ENCODE measurements around the gene GTF2F2.
"Not testable (repeated sequence)": the region's sequence is repeated elsewhere in the genome, so short reads cannot be mapped to it uniquely, and the experiment has no call there.

The GTF2F2 gene

GRCh38 chr13:45298550-45298949, 178.2 kb downstream of the GTF2F2 start:
- not testable (repeated sequence) for DNase-seq

GRCh38 chr13:45299194-45299593, 178.9 kb downstream of the GTF2F2 start:
- DNase-seq = no peak

DNA sequence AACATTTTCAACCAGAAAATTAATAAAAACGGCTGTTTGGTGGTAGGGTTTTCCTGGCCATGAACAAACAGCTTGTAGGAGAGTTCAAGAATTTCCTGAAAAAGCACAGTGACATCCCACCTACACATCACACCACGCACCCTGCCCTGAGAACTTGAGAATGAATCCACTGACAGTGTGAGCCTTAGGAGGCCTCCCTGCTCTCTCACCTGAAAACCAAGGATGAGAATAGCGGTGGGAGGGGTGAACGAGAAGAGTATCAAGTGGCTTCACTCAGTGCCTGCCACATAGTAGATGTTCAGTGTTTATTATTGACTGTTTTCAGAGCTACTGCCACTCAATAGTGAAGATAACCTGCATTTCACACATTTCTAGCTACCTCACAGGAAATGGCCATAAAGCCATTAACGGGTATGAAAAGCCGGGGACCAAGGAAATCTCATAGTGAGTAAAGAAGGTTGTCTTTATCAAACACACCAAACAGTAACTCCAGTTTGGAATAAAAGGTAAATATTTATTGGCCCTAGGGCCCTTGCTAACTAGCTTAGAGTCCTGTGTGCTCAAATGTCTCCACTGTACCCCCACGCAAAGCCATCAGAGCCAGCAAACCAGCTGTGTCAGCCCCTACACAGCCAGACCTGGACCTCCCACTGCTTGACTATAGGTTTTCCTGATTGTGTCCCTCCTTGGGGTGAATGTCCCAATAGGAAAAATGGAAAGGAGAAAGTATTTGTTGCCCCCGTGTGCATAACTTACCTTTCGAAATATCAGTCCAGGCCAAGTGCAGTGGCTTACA, 180.1 kb downstream of the GTF2F2 start:
- no peak for DNase-seq

DNA sequence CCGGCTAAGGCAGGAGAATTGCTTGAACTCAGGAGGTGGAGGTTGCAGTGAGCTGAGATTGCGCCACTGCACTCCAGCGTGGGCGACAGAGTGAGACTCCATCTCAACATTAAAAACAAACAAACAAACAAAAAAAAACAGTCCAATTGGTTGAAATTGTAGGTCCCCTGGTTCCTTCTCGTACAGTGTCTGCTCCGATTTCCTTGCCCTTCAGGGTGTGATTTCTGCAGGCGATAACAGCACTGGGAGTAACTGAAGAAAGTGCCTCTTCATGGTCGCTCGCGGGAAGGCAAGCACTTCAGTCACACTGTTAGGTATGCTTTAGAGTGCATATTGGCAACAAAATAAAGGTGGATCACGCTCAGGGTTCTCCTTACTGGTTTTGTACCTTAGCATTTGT, 181.0 kb downstream of the GTF2F2 start:
- DNase-seq = no peak

- DNase-seq = peak in 2 of 58 donors; percentile 10 to 15
These were observed 182.2 kb downstream of the GTF2F2 start for GRCh38 chr13:45302507-45302906.

- DNase-seq = no peak
These were observed 182.7 kb downstream of the GTF2F2 start for GRCh38 chr13:45303026-45303425.

- peak in 16 of 58 donors; percentile 3 to 72 (median 26) for DNase-seq
These were observed 183.6 kb downstream of the GTF2F2 start for GRCh38 chr13:45303866-45304265.

- no peak for DNase-seq
These were observed 184.8 kb downstream of the GTF2F2 start for GRCh38 chr13:45305079-45305478.

DNA sequence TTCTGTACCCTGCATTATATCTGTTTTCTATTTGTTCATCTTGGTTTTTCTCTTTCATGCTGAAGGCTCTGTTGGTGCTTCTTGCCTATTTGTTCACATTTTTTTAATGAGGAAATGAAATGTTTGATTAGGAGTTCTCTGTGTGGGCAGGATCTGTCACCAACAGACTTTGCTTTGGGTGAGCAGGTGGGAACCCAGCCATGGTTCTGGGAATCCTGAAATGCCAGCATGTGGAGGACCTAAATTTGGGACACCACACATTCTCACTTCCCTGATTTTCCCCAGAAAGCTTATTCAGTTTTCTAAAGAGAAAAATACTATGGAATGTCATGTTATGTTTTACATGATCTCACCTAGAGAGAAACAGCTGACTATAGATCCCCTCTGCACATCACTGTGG, 186.7 kb downstream of the GTF2F2 start:
- peak in 12 of 58 donors; percentile 7 to 57 (median 20) for DNase-seq

DNA sequence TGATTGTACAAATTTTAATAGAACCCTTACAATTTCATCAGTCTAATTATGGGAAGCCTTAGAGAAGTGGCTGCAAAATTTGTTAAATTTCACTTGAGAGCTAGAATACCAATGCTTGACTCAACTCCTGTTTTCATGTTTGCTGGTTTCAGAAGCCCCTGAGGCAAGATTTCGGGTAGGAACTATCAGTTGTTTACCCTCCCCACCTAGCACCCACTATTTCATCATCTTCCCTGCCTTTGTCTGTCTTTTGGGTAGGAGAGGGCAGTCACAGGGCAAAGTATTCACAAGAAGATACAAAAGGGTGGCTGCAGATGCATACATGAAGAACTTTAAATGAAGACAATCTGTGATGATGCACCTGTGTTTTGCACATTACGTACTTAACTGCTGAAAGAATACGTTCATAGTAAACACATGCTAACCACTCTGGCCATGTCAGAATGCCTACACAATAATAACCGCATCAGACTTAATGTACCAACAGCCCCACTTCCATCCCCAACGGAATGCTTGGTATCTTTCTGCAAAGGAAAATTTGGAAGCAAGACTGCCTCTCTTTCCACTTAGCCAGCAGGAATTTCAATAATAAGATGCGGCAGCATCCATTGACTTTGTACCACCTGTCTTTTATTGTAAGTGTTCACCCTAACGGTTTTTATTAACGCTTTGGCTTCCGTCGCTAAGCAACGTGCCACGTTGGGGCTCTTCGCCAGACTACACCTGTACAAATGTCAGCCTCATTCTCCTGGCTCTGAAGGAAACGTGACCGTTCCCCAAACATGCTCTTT, 190.2 kb downstream of the GTF2F2 start:
- no peak for DNase-seq

- DNase-seq = no peak
These were observed 194.5 kb downstream of the GTF2F2 start for GRCh38 chr13:45314822-45315221.

DNA sequence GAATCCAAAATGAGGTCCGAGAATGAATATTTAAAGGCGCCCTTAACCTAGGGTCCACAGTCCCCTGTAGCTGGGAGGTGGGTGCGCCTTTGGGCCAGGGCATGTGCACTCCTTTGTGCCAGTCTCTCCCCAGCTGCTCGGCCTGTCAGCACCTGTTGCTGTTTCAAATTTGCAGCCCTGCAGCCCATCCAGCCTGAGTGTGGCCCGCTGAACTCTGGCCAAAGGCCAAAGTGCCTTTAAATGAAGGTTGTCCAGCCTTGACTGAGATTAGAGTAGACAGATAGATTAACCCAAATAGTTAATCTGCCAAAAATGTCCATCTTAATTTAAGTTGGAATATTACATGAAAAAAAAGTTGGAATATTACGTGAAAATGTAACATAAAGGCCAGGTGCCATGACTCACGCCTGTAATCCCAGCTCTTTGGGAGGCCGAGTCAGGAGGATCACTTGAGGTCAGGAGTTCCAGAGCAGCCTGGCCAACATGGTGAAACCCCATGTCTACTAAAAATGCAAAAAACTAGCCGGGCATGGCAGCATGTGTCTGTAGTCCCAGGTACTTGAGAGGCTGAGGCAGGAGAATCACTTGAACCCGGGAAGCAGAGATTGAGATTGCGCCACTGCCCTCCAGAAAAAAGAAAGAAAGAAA, 195.3 kb downstream of the GTF2F2 start:
- DNase-seq = no peak

- no peak for DNase-seq
These were observed 196.0 kb downstream of the GTF2F2 start for GRCh38 chr13:45316338-45316737.

DNA sequence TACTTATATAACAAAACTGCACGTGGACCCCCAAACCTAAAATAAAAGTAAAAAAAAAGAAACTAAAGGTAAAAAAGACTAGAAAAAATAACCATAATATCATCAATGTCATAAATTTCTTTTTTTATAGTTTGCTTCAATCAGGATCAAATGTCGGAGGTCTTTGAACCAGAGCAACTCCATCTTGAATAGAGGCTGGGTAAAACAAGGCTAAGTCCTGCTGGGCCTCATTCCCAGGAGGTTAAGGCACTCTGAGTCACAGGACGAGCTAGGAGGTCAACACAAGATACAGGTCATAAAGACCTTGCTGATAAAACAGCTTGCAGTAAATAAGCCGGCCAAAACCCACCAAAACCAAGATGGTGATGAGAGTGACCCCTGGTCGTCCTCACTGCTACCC, 196.7 kb downstream of the GTF2F2 start:
- no peak for DNase-seq

DNA sequence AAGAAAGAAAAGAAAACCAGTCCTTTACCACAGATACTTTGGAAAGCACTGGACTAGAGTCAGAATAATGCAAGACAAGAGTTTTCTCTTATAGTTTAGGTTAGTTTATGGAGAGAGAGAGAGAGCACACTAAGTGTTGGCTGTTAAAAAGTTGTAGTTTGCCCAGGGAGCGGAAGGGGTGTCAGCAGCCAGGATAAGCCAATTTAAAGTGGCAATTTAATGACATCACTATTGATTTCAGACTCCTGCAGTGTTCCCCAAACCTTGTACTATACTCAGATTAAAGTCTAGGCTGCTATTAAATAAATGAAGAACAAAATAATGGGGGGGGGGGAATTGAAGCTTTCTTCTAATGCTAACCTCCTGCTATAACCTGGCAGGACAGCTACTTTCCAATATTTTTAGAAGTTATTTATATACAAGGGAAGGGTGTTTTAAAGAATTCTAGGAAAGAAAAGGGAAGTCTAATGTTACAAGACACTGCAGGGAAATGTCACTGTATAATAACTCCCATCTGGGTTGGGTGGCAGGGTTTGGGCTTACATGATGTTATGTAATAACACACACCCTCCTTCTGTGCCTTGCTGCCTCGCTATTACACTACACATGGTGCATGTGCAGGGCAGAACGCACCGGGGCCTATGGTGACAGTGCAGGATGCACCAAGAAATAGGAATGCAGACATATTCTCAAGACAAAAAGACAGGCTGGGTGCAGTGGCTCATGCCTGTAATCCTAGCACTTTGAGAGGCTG, 200.7 kb downstream of the GTF2F2 start:
- DNase-seq = no peak

GRCh38 chr13:45325806-45326205, 205.5 kb downstream of the GTF2F2 start:
- peak in 21 of 58 donors; percentile 6 to 45 (median 30) for DNase-seq

DNA sequence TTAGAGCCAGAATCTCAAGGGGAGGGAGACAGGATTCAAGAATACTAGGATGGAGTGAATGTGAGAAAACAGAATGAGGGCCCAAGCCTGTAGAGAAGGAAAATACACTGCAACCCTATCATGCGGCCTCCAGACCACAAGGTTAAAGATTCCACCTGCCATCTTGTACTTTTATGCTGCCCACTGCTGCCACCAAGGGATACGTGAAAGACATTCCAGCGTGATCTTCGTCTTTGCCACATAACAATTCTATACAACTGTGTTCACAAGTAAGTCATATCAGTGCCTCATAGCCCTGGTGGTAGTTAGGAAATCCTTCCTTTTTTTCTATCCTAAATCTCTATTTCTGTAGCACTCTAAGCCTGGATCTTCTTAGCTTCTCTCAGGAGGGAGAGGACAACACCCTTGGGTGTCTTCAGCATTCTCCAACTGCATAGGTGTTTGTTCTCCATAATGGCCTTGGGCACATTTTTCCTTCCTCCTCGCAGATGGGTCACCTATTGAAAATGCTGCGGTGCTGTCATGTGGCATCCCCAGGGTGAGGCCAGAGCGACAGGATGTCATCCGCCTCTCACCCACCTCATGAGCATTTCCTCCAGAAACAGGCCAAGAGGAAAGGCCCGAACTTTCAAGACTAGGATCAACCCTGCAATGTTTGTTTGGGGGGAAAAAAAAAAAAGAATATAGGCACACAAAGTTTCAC, 207.1 kb downstream of the GTF2F2 start:
- no peak for DNase-seq

- DNase-seq = no peak
These were observed 208.4 kb downstream of the GTF2F2 start for GRCh38 chr13:45328661-45329111.

DNA sequence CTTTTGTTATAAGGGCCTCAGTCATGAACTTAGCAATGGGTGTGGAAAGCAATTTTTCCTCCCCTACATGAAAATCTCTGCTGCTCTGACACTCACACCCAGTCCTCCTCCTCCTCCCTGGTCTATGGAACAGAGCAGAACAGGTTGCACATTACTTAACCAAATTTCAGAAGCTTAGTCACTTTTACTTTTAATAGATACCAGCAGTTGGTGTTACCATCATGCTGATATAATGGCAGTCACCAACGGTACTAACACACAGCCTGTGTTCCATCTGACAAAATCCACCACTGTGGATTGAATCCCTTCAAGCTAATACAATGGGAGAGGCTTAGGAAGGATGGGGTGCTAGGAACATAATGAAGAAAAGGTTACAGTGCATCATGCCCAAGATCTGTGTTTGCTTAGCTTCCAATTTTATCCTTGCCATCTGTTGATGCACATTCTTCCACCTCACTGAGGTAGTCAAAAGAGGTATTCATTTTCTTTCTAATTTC, 210.9 kb downstream of the GTF2F2 start:
- peak in 7 of 58 donors; percentile 1 to 50 (median 14) for DNase-seq

DNA sequence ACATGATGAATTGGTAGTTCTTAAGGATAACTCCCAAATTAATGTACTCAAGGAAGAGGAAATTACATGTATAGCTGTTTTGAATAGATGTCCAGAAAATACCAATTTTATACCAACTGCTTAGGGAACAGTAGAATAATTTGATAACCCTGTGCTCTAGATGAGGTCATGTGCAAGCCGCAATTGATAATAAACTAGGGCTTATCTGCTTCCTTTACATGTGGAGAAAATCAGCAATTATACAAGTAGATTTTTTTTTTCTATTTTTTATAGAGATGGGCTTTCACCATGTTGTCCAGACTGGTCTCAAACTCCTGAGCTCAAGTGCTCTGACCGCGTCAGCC, 211.4 kb downstream of the GTF2F2 start:
- no peak for DNase-seq
